Mammary epithelial cell (primary cell): ENCODE data around the gene NNMT.

Source experiments
- CTCF ChIP-seq, 2 donors: IDR thresholded peaks in 1 of 2; conservative IDR thresholded peaks in 1 of 2; 2 replicates each; pipeline ENCODE4 v1.5.1; 2011 to 2012; ENCODE audit warnings: inconsistent platforms in 2 of 2, low read length in 2 of 2, mild to moderate bottlenecking in 2 of 2, control low read depth in 1 of 2, low read depth in 1 of 2; ENCODE audit not compliant: insufficient read depth in 1 of 2; ENCODE audit errors: extremely low read depth in 1 of 2
- EZH2 ChIP-seq: IDR thresholded peaks from 2 replicates; pipeline ENCODE4 v1.6.1; 2012; ENCODE audit warnings: low read length, inconsistent platforms, borderline replicate concordance

DNA sequence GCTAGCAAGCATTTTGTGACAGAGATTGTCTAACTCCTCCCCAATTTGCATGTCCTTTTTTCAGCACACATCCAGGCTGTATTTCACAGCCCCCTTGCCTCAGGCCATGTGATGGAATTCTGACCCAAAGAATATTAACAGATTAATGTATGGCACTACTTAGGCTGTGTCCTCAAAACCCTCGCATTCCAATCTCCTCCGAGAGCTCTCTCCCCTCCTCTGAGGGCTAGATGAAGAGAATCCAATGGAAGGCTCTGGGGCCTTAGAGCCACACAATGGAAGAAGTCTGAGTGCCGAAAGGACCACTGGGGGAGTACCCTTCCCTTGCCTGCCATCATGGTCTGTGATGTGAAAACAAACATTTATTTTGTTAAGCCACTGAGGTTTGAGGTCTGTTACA is 13.7 kb upstream of the NNMT start:
- TF ChIP-seq CTCF (conservative IDR thresholded peaks at IDR 0.05 in 1 of 2, IDR thresholded peaks at IDR 0.05 in 1 of 2; ENCODE audit: extremely low read depth in 1 of 2, insufficient read depth in 1 of 2, low read depth in 1 of 2, low read length in 2 of 2): no peak
- TF ChIP-seq EZH2: no peak
